SU-DHL-6 (cell line): ENCODE results near the gene ARMC9.

Source experiments
- H2AFZ ChIP-seq: fragments of 200-600 bp; sonication (generic); 2 replicates; pipeline ENCODE4 v1.6.1; 2014; ENCODE audit warnings: low read depth, mild to moderate bottlenecking, moderate library complexity, mixed read lengths, antibody characterized with exemption, low read length; ENCODE audit not compliant: severe bottlenecking
- H3F3A ChIP-seq: fragments of 200-600 bp; shearing (Covaris generic); 2 replicates; pipeline ENCODE4 v1.6.0; 2016; ENCODE audit warnings: antibody characterized with exemption, mild to moderate bottlenecking; ENCODE audit not compliant: insufficient read depth
- H3K27ac ChIP-seq: fragments of 200-600 bp; sonication (generic); 2 replicates; pipeline ENCODE4 v1.5.1; 2016; ENCODE audit warnings: low read depth, mild to moderate bottlenecking, low read length, moderate library complexity, mixed read lengths
- H3K27me3 ChIP-seq: fragments of 200-600 bp; sonication (generic), shearing (Covaris generic); 2 replicates; pipeline ENCODE4 v1.6.0; 2014; ENCODE audit warnings: mild to moderate bottlenecking, low read length
- H3K36me3 ChIP-seq: fragments of 200-600 bp; sonication (generic); 2 replicates; pipeline ENCODE4 v1.6.1; 2014; ENCODE audit warnings: mild to moderate bottlenecking, low read length, mixed read lengths
- H3K4me2 ChIP-seq: fragments of 300-600, 200-600 bp; shearing (Covaris generic), sonication (generic); 2 replicates; pipeline ENCODE4 v1.6.0; 2014; ENCODE audit warnings: low read length, low read depth, mild to moderate bottlenecking; ENCODE audit not compliant: poor library complexity, severe bottlenecking
- H3K4me3 ChIP-seq: fragments of 200-600 bp; sonication (generic); 2 replicates; pipeline ENCODE4 v1.5.1; 2014; ENCODE audit warnings: antibody characterized with exemption, low read length, mild to moderate bottlenecking, mixed read lengths; ENCODE audit not compliant: insufficient read depth, poor library complexity, severe bottlenecking
- H3K79me2 ChIP-seq: fragments of 200-600 bp; sonication (generic); 2 replicates; pipeline ENCODE4 v1.6.1; 2014; ENCODE audit warnings: mild to moderate bottlenecking, low read length, moderate library complexity; ENCODE audit not compliant: insufficient read depth
- H3K9ac ChIP-seq: fragments of 200-600 bp; sonication (generic); 2 replicates; pipeline ENCODE4 v1.7.0; 2014; ENCODE audit warnings: mild to moderate bottlenecking, low read length
- H3K9me2 ChIP-seq: fragments of 200-600 bp; sonication (generic); replicated peaks from 2 replicates; pipeline ENCODE4 v1.6.1; 2014; ENCODE audit warnings: low read length; ENCODE audit not compliant: insufficient read depth
- H3K9me3 ChIP-seq: fragments of 200-600 bp; sonication (generic); 2 replicates; pipeline ENCODE4 v1.6.1; 2014; ENCODE audit warnings: low read length, mixed read lengths; ENCODE audit not compliant: insufficient read depth
- H4K20me1 ChIP-seq: fragments of 200-600 bp; sonication (generic); 2 replicates; pipeline ENCODE4 v1.6.1; 2014; ENCODE audit warnings: low read depth, mild to moderate bottlenecking, antibody characterized with exemption, low read length, moderate library complexity, mixed read lengths
- EZH2phosphoT487 ChIP-seq: fragments of 200-600 bp; sonication (generic), shearing (Covaris generic); conservative IDR thresholded peaks from 2 replicates; pipeline ENCODE4 v1.6.1; 2018; ENCODE audit warnings: mild to moderate bottlenecking, antibody characterized with exemption, low read length, moderate library complexity, mixed read lengths
- TF ChIP-seq, protein P1 (sequence below): fragments of 200-600 bp; sonication (generic); IDR thresholded peaks from one replicate; pipeline ENCODE4 v1.5.1; 2017; ENCODE audit warnings: antibody characterized with exemption, mild to moderate bottlenecking, low read length, moderate library complexity; ENCODE audit not compliant: insufficient read depth, poor library complexity, severe bottlenecking

Gene ARMC9

DNA sequence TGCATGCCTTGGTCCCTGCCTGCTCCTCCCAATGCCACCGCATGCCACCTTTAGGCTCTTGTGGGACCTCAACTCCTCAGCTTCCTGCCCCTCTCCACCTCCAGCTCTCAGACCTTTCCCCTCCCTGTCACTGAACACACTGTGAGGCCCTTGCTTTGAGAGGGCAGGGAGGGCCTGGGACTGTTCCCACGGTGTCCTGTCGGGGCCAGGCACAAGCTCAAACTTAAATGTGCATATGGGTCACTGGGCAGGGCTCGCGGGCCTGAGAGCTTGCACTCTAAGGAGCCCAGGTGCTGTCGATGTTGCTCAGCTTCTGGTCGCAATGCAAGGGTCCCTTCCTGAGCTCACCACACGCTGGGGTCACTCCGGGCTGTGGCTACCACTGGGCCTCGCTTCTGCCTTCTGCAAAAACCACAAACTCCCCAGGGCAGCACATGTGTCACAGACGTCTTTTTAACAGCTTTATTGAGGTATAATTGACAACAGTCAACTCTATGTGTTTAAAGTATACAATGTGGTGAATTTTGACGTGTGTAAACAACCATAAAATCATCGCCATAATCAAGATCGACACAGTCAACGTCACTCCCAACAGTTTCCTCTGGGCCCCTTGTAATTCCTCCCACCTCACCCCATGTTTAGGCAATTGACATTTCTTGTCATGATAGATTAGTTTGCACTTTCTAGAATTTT is 185.1 kb downstream of the ARMC9 start:
- Histone ChIP-seq H3K27me3 (no peaks in the 10 kb centered on the region), H2AFZ (no peak overlapping the region), H3K9me3 (peaks cover 9% of the 10 kb centered on the region; the same call in 1 of the 2 replicates), H3K79me2 (no peaks in the 10 kb centered on the region), H3K36me3 (no peaks in the 10 kb centered on the region), H3K4me2 (no peak overlapping the region), H3K9me2 (no peaks in the 10 kb centered on the region), H3K4me3 (no peak overlapping the region), H3K27ac (no peak overlapping the region), H4K20me1 (no peaks in the 10 kb centered on the region), H3K9ac (no peak overlapping the region), H3F3A (no peaks in the 10 kb centered on the region)
- no peak for TF ChIP-seq EZH2phosphoT487
- TF ChIP-seq, protein P1, sequence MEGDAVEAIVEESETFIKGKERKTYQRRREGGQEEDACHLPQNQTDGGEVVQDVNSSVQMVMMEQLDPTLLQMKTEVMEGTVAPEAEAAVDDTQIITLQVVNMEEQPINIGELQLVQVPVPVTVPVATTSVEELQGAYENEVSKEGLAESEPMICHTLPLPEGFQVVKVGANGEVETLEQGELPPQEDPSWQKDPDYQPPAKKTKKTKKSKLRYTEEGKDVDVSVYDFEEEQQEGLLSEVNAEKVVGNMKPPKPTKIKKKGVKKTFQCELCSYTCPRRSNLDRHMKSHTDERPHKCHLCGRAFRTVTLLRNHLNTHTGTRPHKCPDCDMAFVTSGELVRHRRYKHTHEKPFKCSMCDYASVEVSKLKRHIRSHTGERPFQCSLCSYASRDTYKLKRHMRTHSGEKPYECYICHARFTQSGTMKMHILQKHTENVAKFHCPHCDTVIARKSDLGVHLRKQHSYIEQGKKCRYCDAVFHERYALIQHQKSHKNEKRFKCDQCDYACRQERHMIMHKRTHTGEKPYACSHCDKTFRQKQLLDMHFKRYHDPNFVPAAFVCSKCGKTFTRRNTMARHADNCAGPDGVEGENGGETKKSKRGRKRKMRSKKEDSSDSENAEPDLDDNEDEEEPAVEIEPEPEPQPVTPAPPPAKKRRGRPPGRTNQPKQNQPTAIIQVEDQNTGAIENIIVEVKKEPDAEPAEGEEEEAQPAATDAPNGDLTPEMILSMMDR = no peak

DNA sequence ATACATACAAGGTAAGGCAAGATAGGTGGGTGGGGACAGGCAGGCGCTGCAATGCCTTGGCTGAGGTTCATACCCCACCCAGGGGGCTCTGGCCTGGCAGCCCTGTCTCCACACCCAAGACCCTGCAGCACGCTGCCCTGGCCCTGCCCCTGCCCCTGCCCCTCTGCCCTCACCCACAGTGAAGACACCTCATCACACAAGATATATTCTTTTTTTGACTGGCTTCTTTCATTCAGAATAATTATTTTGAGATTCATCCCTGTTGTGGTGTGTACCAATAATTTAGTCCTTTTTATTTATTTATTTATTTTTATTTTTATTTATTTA is 185.6 kb downstream of the ARMC9 start:
- no peak overlapping the region for H3K4me3 ChIP-seq
- no peak overlapping the region for H3K9ac ChIP-seq
- H2AFZ ChIP-seq = no peak overlapping the region
- H4K20me1 ChIP-seq = no peaks in the 10 kb centered on the region
- no peaks in the 10 kb centered on the region for H3K9me2 ChIP-seq
- no peaks in the 10 kb centered on the region for H3K27me3 ChIP-seq
- no peak for TF ChIP-seq EZH2phosphoT487
- TF ChIP-seq, protein P1 = no peak
- no peak overlapping the region for H3K4me2 ChIP-seq
- H3K79me2 ChIP-seq = no peaks in the 10 kb centered on the region
- H3K27ac ChIP-seq = no peak overlapping the region
- H3K9me3 ChIP-seq = peaks cover 9% of the 10 kb centered on the region; the same call in 1 of the 2 replicates
- no peaks in the 10 kb centered on the region for H3K36me3 ChIP-seq
- no peaks in the 10 kb centered on the region for H3F3A ChIP-seq

DNA sequence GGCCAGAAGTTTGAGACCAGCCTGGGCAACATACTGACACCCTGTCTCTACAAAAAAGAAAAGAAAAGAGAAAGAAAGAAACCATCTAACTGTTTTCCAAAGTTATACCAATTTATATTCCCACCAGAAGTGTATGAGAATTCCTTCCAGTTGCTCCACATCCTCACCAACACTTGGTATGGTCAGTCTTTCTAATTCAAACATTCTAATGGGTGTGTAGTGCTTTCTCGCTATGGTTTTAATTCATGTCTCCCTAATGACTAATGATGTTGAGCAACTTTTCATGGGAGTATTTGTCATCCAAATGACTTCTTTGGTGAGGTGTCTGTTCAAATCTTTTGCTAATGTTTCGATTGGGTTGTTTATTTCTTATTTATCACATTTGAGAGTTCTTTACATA is 186.5 kb downstream of the ARMC9 start:
- Histone ChIP-seq H3K9me3 (peaks cover 9% of the 10 kb centered on the region; the same call in 1 of the 2 replicates), H2AFZ (no peak overlapping the region), H3K9ac (no peak overlapping the region), H3K79me2 (no peaks in the 10 kb centered on the region), H3K27me3 (no peaks in the 10 kb centered on the region), H3K4me3 (no peak overlapping the region), H3K27ac (no peak overlapping the region), H3K36me3 (no peaks in the 10 kb centered on the region), H3K9me2 (no peaks in the 10 kb centered on the region), H3K4me2 (no peak overlapping the region), H3F3A (no peaks in the 10 kb centered on the region), H4K20me1 (no peaks in the 10 kb centered on the region)
- TF ChIP-seq EZH2phosphoT487 = no peak
- TF ChIP-seq, protein P1 = no peak
